Hepatocyte (in vitro differentiated cells): Measurements from ENCODE around the gene RUNX1. TPM values are rescaled to one million over a fixed set of nuclear protein-coding genes. Genes with fewer than 3 reads are reported as not detected.

Experiments used
- DNase-seq: peaks from one replicate; pipeline ENCODE4 v3.0.0-alpha.2; 2016; ENCODE audit warnings: low spot score
- H2AFZ ChIP-seq: fragments of 200-600 bp; sonication (generic); 2 replicates; pipeline ENCODE4 v1.6.0; 2016; ENCODE audit warnings: antibody characterized with exemption, mild to moderate bottlenecking
- H3K27ac ChIP-seq: fragments of 200-600 bp; sonication (generic); 2 replicates; pipeline ENCODE4 v1.5.1; 2016; ENCODE audit warnings: mild to moderate bottlenecking
- H3K27me3 ChIP-seq: fragments of 200-600 bp; sonication (generic); 2 replicates; pipeline ENCODE4 v1.6.1; 2016
- H3K36me3 ChIP-seq: fragments of 200-600 bp; sonication (generic); replicated peaks from 2 replicates; pipeline ENCODE4 v1.5.1; 2016; ENCODE audit warnings: low read depth; ENCODE audit not compliant: insufficient read depth
- H3K4me1 ChIP-seq: fragments of 200-600 bp; sonication (generic); 2 replicates; pipeline ENCODE4 v1.5.1; 2016; ENCODE audit warnings: mild to moderate bottlenecking, moderate library complexity; ENCODE audit not compliant: insufficient read depth
- H3K4me2 ChIP-seq: fragments of 200-600 bp; sonication (generic); 2 replicates; pipeline ENCODE4 v1.6.0; 2016
- H3K4me3 ChIP-seq: fragments of 200-600 bp; sonication (generic); 2 replicates; pipeline ENCODE4 v1.5.1; 2016; ENCODE audit warnings: mild to moderate bottlenecking
- H3K79me2 ChIP-seq: fragments of 200-600 bp; sonication (generic); 2 replicates; pipeline ENCODE4 v1.6.0; 2017; ENCODE audit warnings: mild to moderate bottlenecking
- H3K9me2 ChIP-seq: fragments of 200-600 bp; sonication (generic); replicated peaks from 2 replicates; pipeline ENCODE4 v1.6.0; 2017; ENCODE audit warnings: mild to moderate bottlenecking; ENCODE audit not compliant: insufficient read depth
- H3K9me3 ChIP-seq: fragments of 200-600 bp; sonication (generic); 2 replicates; pipeline ENCODE4 v1.5.1; 2016; ENCODE audit warnings: low read depth, mild to moderate bottlenecking
- H4K20me1 ChIP-seq: fragments of 200-600 bp; sonication (generic); 2 replicates; pipeline ENCODE4 v1.6.0; 2016; ENCODE audit warnings: mild to moderate bottlenecking; ENCODE audit not compliant: insufficient read depth, poor library complexity, severe bottlenecking
- CTCF ChIP-seq: fragments of 200-600 bp; sonication (generic); IDR thresholded peaks from 2 replicates; pipeline ENCODE4 v1.5.1; 2016; ENCODE audit warnings: antibody characterized with exemption, mild to moderate bottlenecking; ENCODE audit not compliant: poor library complexity
- EZH2 ChIP-seq: fragments of 200-600 bp; sonication (generic); IDR thresholded peaks from 2 replicates; pipeline ENCODE4 v1.6.1; 2016; ENCODE audit warnings: antibody characterized with exemption, mild to moderate bottlenecking, borderline replicate concordance
- EZH2phosphoT487 ChIP-seq: fragments of 200-600 bp; sonication (generic); IDR thresholded peaks from one replicate; pipeline ENCODE4 v1.6.1; 2018; ENCODE audit warnings: antibody characterized with exemption, mild to moderate bottlenecking, low read depth, moderate library complexity; ENCODE audit not compliant: unreplicated experiment, severe bottlenecking
- WGBS: methylation state at CpG from one replicate; pipeline ENCODE4 v1.1.6; 2016; ENCODE audit warnings: low lambda C conversion rate; ENCODE audit errors: missing lambda C conversion rate; 5-methylcytosine and 5-hydroxymethylcytosine counted together
- polyA plus RNA-seq: library from polyadenylated mRNA; unstranded; fragments of >200 nt; fragmentation: Nextera tagmentation; extraction: Ambion mirVana; gene quantifications from 2 replicates; pipeline ENCODE4 v1.2.1, GENCODE V29; 2016
- total RNA-seq: library from RNA; depleted of rRNA; stranded (reverse); fragments of >200 nt; gene quantifications from 2 replicates; pipeline ENCODE4 v1.2.3, GENCODE V29; 2014

RUNX1 gene
- total and polyA plus RNA-seq, 2 experiments from 2014 or later: 8.5 to 10.9 TPM

DNA sequence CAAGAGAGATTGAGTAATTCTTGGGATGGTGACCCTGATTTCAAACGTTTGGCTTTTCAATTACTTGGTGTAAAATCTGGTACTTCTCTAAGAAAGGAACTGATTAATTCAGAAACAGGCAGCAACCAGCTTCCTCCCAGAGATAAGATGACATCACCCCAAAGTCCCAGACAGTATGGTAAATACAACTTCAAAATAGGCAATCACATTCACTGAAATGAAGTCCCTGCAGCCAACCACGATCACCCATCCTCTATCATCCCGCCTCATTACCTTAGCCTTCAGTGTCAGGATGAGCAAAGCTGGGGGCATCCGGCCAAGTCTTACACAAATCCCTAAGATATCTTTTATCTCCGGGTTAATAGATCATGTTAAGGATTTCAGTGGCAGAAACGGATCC is 26.4 kb upstream of the RUNX1 start:
- H3K27me3 ChIP-seq: no peaks in the 10 kb centered on the region
- H3K4me1 ChIP-seq: no peaks in the 10 kb centered on the region
- H3K9me2 ChIP-seq: no peaks in the 10 kb centered on the region
- H3K36me3 ChIP-seq: no peaks in the 10 kb centered on the region
- H3K79me2 ChIP-seq: no peaks in the 10 kb centered on the region
- H3K9me3 ChIP-seq: no peaks in the 10 kb centered on the region
- DNase-seq: peak; percentile 45
- no peaks in the 10 kb centered on the region for H4K20me1 ChIP-seq
- no peak overlapping the region for H3K4me2 ChIP-seq
- WGBS: 72% methylated on average over 6 of the region's 6 CpGs
- no peak overlapping the region for H3K4me3 ChIP-seq
- no peak for TF ChIP-seq EZH2
- TF ChIP-seq EZH2phosphoT487: no peak
- TF ChIP-seq CTCF: no peak
- H3K27ac ChIP-seq: no peak overlapping the region
- H2AFZ ChIP-seq: no peak overlapping the region

GRCh38 chr21:35072960-35073359 is 23.9 kb upstream of the RUNX1 start:
- H3K4me2 ChIP-seq: peak overlapping the region; percentile 20
- H2AFZ ChIP-seq: no peak overlapping the region
- H3K4me3 ChIP-seq: no peak overlapping the region
- TF ChIP-seq EZH2phosphoT487 (no peak), EZH2 (no peak), CTCF (no peak)
- peak; percentile 37 for DNase-seq
- H3K79me2 ChIP-seq: no peaks in the 10 kb centered on the region
- no peaks in the 10 kb centered on the region for H3K4me1 ChIP-seq
- no peaks in the 10 kb centered on the region for H3K36me3 ChIP-seq
- no peaks in the 10 kb centered on the region for H3K9me3 ChIP-seq
- no peaks in the 10 kb centered on the region for H4K20me1 ChIP-seq
- no peaks in the 10 kb centered on the region for H3K27me3 ChIP-seq
- WGBS: 65% methylated on average over 11 of the region's 11 CpGs
- H3K9me2 ChIP-seq: no peaks in the 10 kb centered on the region
- peak overlapping the region; percentile 79 for H3K27ac ChIP-seq

GRCh38 chr21:35072557-35072956 is 23.5 kb upstream of the RUNX1 start:
- no peak for DNase-seq
- no peak for TF ChIP-seq EZH2phosphoT487
- no peak for TF ChIP-seq EZH2
- no peak for TF ChIP-seq CTCF
- Histone ChIP-seq H3K27ac (peak overlapping the region; percentile 79), H3K4me2 (peak overlapping the region; percentile 20), H3K27me3 (no peaks in the 10 kb centered on the region), H3K79me2 (no peaks in the 10 kb centered on the region), H2AFZ (no peak overlapping the region), H3K9me2 (no peaks in the 10 kb centered on the region), H3K4me3 (no peak overlapping the region), H4K20me1 (no peaks in the 10 kb centered on the region), H3K4me1 (no peaks in the 10 kb centered on the region), H3K36me3 (no peaks in the 10 kb centered on the region), H3K9me3 (no peaks in the 10 kb centered on the region)
- 83% methylated on average over 5 of the region's 5 CpGs for WGBS

DNA sequence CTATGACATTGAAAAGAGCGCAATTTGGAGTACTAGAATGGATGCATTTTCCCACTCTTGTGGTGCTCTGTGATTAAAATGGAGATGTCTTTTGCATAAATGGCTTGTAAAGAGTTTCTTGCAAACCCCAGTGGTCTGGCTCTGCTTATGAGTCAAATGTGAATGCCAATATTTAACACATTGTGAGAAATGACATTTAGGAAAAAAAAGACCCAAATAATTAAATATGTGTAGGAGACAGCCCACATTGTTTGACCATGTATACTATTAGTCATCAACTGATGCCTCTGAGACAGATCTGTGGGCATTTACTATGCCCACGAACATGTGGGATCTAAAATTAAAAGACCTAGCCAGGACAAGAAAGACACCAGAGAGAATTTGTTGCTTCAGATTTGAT is 22.2 kb upstream of the RUNX1 start:
- no peak overlapping the region for H3K4me3 ChIP-seq
- no peak overlapping the region for H3K4me2 ChIP-seq
- no peaks in the 10 kb centered on the region for H3K4me1 ChIP-seq
- WGBS: 93% methylated on average over 2 of the region's 2 CpGs
- no peak for DNase-seq
- H2AFZ ChIP-seq: no peak overlapping the region
- H3K36me3 ChIP-seq: no peaks in the 10 kb centered on the region
- no peaks in the 10 kb centered on the region for H3K9me2 ChIP-seq
- H3K27me3 ChIP-seq: no peaks in the 10 kb centered on the region
- H3K27ac ChIP-seq: no peak overlapping the region
- no peaks in the 10 kb centered on the region for H3K79me2 ChIP-seq
- no peaks in the 10 kb centered on the region for H4K20me1 ChIP-seq
- no peaks in the 10 kb centered on the region for H3K9me3 ChIP-seq
- TF ChIP-seq EZH2phosphoT487: no peak
- TF ChIP-seq CTCF: no peak
- no peak for TF ChIP-seq EZH2
